ENCODE data around the gene CCKAR.
"Not testable (repeated sequence)": the region's sequence is repeated elsewhere in the genome, so short reads cannot be mapped to it uniquely, and the experiment has no call there.

Gene CCKAR

GRCh38 chr4:26490111-26490959 is at the start of gene CCKAR:
Gene CCKAR (minus strand): TSS chr4:26490484. CDS start chr4:26490267, 217 bp downstream.
- no peak for DNase-seq

- DNase-seq = no peak
Observed at GRCh38 chr4:26533685-26534084, 43.4 kb upstream of the CCKAR start.

- DNase-seq = no peak
Observed at GRCh38 chr4:26531491-26532116, 41.3 kb upstream of the CCKAR start.

GRCh38 chr4:26530099-26530498 is 39.8 kb upstream of the CCKAR start:
- no peak for DNase-seq

GRCh38 chr4:26529479-26529878 is 39.2 kb upstream of the CCKAR start:
- no peak for DNase-seq

- DNase-seq = no peak
Observed at GRCh38 chr4:26525771-26526150, 35.5 kb upstream of the CCKAR start.

- DNase-seq = no peak
Observed at GRCh38 chr4:26525136-26525770, 35.0 kb upstream of the CCKAR start.

GRCh38 chr4:26524011-26524410 is 33.7 kb upstream of the CCKAR start:
- no peak for DNase-seq

- DNase-seq = no peak
Observed at GRCh38 chr4:26522478-26522877, 32.2 kb upstream of the CCKAR start.

GRCh38 chr4:26520728-26521450 is 30.6 kb upstream of the CCKAR start:
- no peak for DNase-seq

GRCh38 chr4:26515936-26516335 is 25.7 kb upstream of the CCKAR start:
- DNase-seq = no peak

GRCh38 chr4:26510334-26510964 is 20.2 kb upstream of the CCKAR start:
- DNase-seq = no peak

GRCh38 chr4:26509681-26510333 is 19.5 kb upstream of the CCKAR start:
- no peak for DNase-seq

- no peak for DNase-seq
Observed at GRCh38 chr4:26507286-26507685, 17.0 kb upstream of the CCKAR start.

- DNase-seq = no peak
Observed at GRCh38 chr4:26503844-26504243, 13.6 kb upstream of the CCKAR start.

- DNase-seq = no peak
Observed at GRCh38 chr4:26503427-26503826, 13.1 kb upstream of the CCKAR start.

- not testable (repeated sequence) for DNase-seq
Observed at GRCh38 chr4:26500565-26500999, 10.3 kb upstream of the CCKAR start.

GRCh38 chr4:26496207-26496783 is 6.0 kb upstream of the CCKAR start:
- DNase-seq = no peak

GRCh38 chr4:26493461-26493860 is 3.2 kb upstream of the CCKAR start:
- DNase-seq = no peak

GRCh38 chr4:26491449-26492170 is 1.3 kb upstream of the CCKAR start:
- DNase-seq = no peak

GRCh38 chr4:26490960-26491284 is 638 bp upstream of the CCKAR start:
- no peak for DNase-seq
